Progenitor cell of endocrine pancreas (in vitro differentiated cells): ENCODE results near the gene CPLX3. TPM values are rescaled to one million over a fixed set of nuclear protein-coding genes. Genes with fewer than 3 reads are reported as not detected.

Source experiments
- DNase-seq: peaks from one replicate; pipeline ENCODE4 v3.0.0; 2021; ENCODE audit warnings: low spot score; ENCODE audit not compliant: unreplicated experiment
- H3K27ac Mint-ChIP-seq: 2 replicates; pipeline ENCODE4 v1.8.0; 2021; ENCODE audit warnings: mild to moderate bottlenecking, moderate library complexity, mixed read lengths
- H3K27me3 Mint-ChIP-seq: 2 replicates; pipeline ENCODE4 v1.8.0; 2021; ENCODE audit warnings: mixed read lengths
- H3K36me3 Mint-ChIP-seq: 2 replicates; pipeline ENCODE4 v1.8.0; 2022; ENCODE audit warnings: mixed read lengths; ENCODE audit not compliant: insufficient read depth
- H3K4me1 Mint-ChIP-seq: 2 replicates; pipeline ENCODE4 v1.8.0; 2021; ENCODE audit warnings: low read depth, mixed read lengths
- H3K4me3 Mint-ChIP-seq: 2 replicates; pipeline ENCODE4 v1.8.0; 2021; ENCODE audit warnings: low read depth, mild to moderate bottlenecking, moderate library complexity, mixed read lengths
- H3K9me3 Mint-ChIP-seq: 2 replicates; pipeline ENCODE4 v1.8.0; 2021; ENCODE audit warnings: low read depth, mixed read lengths
- CTCF ChIP-seq: fragments of 200-600 bp; sonication (generic); IDR thresholded peaks from one replicate; pipeline ENCODE4 v1.5.0; 2021; ENCODE audit warnings: antibody characterized with exemption, mild to moderate bottlenecking; ENCODE audit not compliant: unreplicated experiment
- total RNA-seq: library from RNA; stranded (reverse); gene quantifications from 2 replicates; pipeline ENCODE4 v1.2.1, GENCODE V29; 2021

Gene CPLX3
- total RNA-seq, 1 donor from 2014 or later: not detected

- H3K27me3 Mint-ChIP-seq: no peaks in the 10 kb centered on the region
- peaks cover 16% of the 10 kb centered on the region for H3K36me3 Mint-ChIP-seq
- H3K4me1 Mint-ChIP-seq: peaks cover 12% of the 10 kb centered on the region
- H3K27ac Mint-ChIP-seq: no peak overlapping the region
- no peak for TF ChIP-seq CTCF
- H3K4me3 Mint-ChIP-seq: no peak overlapping the region
- H3K9me3 Mint-ChIP-seq: no peaks in the 10 kb centered on the region
- no peak for DNase-seq
Measured at GRCh38 chr15:74864296-74864695, 37.9 kb downstream of the CPLX3 start.

- Mint-ChIP-seq H3K36me3 (peaks cover 19% of the 10 kb centered on the region), H3K9me3 (no peaks in the 10 kb centered on the region), H3K4me1 (peaks cover 14% of the 10 kb centered on the region), H3K4me3 (no peak overlapping the region), H3K27ac (no peak overlapping the region), H3K27me3 (no peaks in the 10 kb centered on the region)
- DNase-seq: no peak
- no peak for TF ChIP-seq CTCF
Measured at GRCh38 chr15:74865316-74865715, 38.9 kb downstream of the CPLX3 start.

GRCh38 chr15:74866090-74866489 is 39.7 kb downstream of the CPLX3 start:
- H3K9me3 Mint-ChIP-seq: no peaks in the 10 kb centered on the region
- H3K36me3 Mint-ChIP-seq: peaks cover 19% of the 10 kb centered on the region
- H3K4me3 Mint-ChIP-seq: no peak overlapping the region
- no peaks in the 10 kb centered on the region for H3K27me3 Mint-ChIP-seq
- H3K4me1 Mint-ChIP-seq: peaks cover 18% of the 10 kb centered on the region
- TF ChIP-seq CTCF: no peak
- no peak for DNase-seq
- no peak overlapping the region for H3K27ac Mint-ChIP-seq

- TF ChIP-seq CTCF: no peak
- peaks cover 23% of the 10 kb centered on the region for H3K4me1 Mint-ChIP-seq
- peak overlapping the region; percentile 7 for H3K4me3 Mint-ChIP-seq
- peaks cover 19% of the 10 kb centered on the region for H3K36me3 Mint-ChIP-seq
- peak overlapping the region; percentile 21 for H3K27ac Mint-ChIP-seq
- no peaks in the 10 kb centered on the region for H3K9me3 Mint-ChIP-seq
- H3K27me3 Mint-ChIP-seq: no peaks in the 10 kb centered on the region
- no peak for DNase-seq
Measured at GRCh38 chr15:74867466-74868038, 41.1 kb downstream of the CPLX3 start.

- Mint-ChIP-seq H3K4me3 (no peak overlapping the region), H3K27ac (peak overlapping the region; percentile 21), H3K27me3 (no peaks in the 10 kb centered on the region), H3K36me3 (peaks cover 19% of the 10 kb centered on the region), H3K9me3 (no peaks in the 10 kb centered on the region), H3K4me1 (peaks cover 27% of the 10 kb centered on the region)
- no peak for DNase-seq
- TF ChIP-seq CTCF: no peak
Measured at GRCh38 chr15:74868059-74868458, 41.6 kb downstream of the CPLX3 start.
